ENCODE measurements around the gene PEAK3.

Gene PEAK3

GRCh38 chr19:2251106-2252054 lies 30.6 kb downstream of the PEAK3 start:
- in situ Hi-C loops (cut with MboI; ENCODE audit: low sequenced_read_pairs), result no loop called here

- in situ Hi-C loops (cut with MboI; ENCODE audit: low sequenced_read_pairs), result no loop called here
These were observed 31.2 kb downstream of the PEAK3 start for GRCh38 chr19:2250766-2251105.

GRCh38 chr19:2249880-2250765 lies 31.9 kb downstream of the PEAK3 start:
- in situ Hi-C loops (cut with MboI; ENCODE audit: low sequenced_read_pairs), result no loop called here

GRCh38 chr19:2249010-2249866 lies 32.7 kb downstream of the PEAK3 start, which contains the start of gene AMH:
Gene AMH, plus strand, starts transcription at chr19:2249323. Its CDS starts 10 bp downstream, at chr19:2249333.
- in situ Hi-C loops (cut with MboI; ENCODE audit: low sequenced_read_pairs), result no loop called here

GRCh38 chr19:2248136-2249009 lies 33.6 kb downstream of the PEAK3 start:
- in situ Hi-C loops (cut with MboI; ENCODE audit: low sequenced_read_pairs), result no loop called here

GRCh38 chr19:2247433-2248101 lies 34.4 kb downstream of the PEAK3 start:
- in situ Hi-C loops (cut with MboI; ENCODE audit: low sequenced_read_pairs), result no loop called here

- in situ Hi-C loops (cut with MboI; ENCODE audit: low sequenced_read_pairs), result no loop called here
These were observed 35.1 kb downstream of the PEAK3 start for GRCh38 chr19:2246801-2247361.

GRCh38 chr19:2246014-2246620 lies 35.9 kb downstream of the PEAK3 start:
- in situ Hi-C loops (cut with MboI; ENCODE audit: low sequenced_read_pairs), result no loop called here

GRCh38 chr19:2245273-2245672 lies 36.7 kb downstream of the PEAK3 start:
- in situ Hi-C loops (cut with MboI; ENCODE audit: low sequenced_read_pairs), result no loop called here

GRCh38 chr19:2244486-2244885 lies 37.5 kb downstream of the PEAK3 start:
- in situ Hi-C loops (cut with MboI; ENCODE audit: low sequenced_read_pairs), result no loop called here

- in situ Hi-C loops (cut with MboI; ENCODE audit: low sequenced_read_pairs), result no loop called here
These were observed 37.9 kb downstream of the PEAK3 start for GRCh38 chr19:2244125-2244411.

GRCh38 chr19:2243274-2244124 lies 38.5 kb downstream of the PEAK3 start:
- in situ Hi-C loops (cut with MboI; ENCODE audit: low sequenced_read_pairs), result no loop called here

- in situ Hi-C loops (cut with MboI; ENCODE audit: low sequenced_read_pairs), result no loop called here
These were observed 39.2 kb downstream of the PEAK3 start for GRCh38 chr19:2242816-2243215.

- in situ Hi-C loops (cut with MboI; ENCODE audit: low sequenced_read_pairs), result no loop called here
These were observed 39.9 kb downstream of the PEAK3 start for GRCh38 chr19:2242092-2242537.

- in situ Hi-C loops (cut with MboI; ENCODE audit: low sequenced_read_pairs), result no loop called here
These were observed 40.9 kb downstream of the PEAK3 start for GRCh38 chr19:2240881-2241760.
